Measurements from ENCODE around the gene CADM4.

DNA sequence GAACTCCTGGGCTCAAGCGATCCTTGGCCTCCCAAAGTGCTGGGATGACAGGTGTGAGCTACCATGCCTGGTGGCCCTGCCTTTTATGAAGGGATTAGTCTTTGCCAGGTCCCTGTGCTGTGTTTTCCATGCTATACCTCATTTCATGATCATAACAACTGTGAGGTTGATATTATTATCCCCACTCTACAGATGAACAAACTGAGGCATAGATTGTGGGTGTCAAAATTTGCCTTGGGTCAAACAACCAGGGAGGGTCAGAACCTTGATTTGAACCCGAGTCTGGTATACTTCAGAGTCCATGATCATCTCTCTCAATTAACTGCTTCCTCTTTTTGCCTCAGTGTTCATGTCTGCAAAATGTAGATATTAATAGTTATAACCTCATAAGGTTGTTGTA lies 57.2 kb downstream of the CADM4 start:
- TF ChIP-seq GATA3 (IDR thresholded peaks at IDR 0.05; ENCODE audit: low read depth, low read length): no peak
- TF ChIP-seq GATA2 (IDR thresholded peaks at IDR 0.05; ENCODE audit: low read depth, low read length): no peak

All from SH-SY5Y (cell line).